Measurements from ENCODE around the gene AOC1. TPM values are rescaled to one million over a fixed set of nuclear protein-coding genes. Genes with fewer than 3 reads are reported as not detected.

Gene AOC1
- total RNA-seq, 4 donors from 2014 or later = 0.23 to 0.45 (median 0.33) TPM; not detected in 1

DNA sequence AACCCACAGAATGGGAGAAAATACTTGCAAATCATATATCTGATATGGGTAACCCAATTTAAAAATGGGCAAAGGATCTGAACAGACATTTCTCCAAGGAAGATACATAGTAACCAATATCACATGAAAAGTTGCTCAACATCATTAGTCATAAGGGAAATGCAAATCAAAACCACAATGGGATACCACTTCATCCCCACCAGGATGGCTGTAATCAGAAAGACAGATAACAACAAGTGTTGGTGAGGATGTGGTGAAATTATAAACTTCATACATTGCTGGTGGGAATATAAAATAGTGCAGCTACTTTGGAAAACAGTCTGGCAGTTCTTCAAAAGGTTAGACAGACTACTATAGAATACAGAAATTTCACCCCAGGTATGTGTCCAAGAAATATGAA is 19.3 kb downstream of the AOC1 start:
- DNase-seq (ENCODE audit: extremely low spot score) = no peak
- TF ChIP-seq POLR2AphosphoS5 (IDR thresholded peaks at IDR 0.05) = no peak
- Histone ChIP-seq H3K4me3 (no peak overlapping the region), H3K4me1 (peaks cover 0 to 7% (median 4%) of the 10 kb centered on the region in 4 donors), H3K27me3 (no peaks in the 10 kb centered on the region), H3K36me3 (no peaks in the 10 kb centered on the region), H3K9me3 (peaks cover 0 to 7% (median 0%) of the 10 kb centered on the region in 4 donors), H3K27ac (replicated peaks in 1 of 4) (no peak overlapping the region)
- intact Hi-C loops (cut with DNase I) = loop anchor here (10.0 kb wide), 1 partner anchor 97 kb away; no protein-coding TSS in a partner anchor

DNA sequence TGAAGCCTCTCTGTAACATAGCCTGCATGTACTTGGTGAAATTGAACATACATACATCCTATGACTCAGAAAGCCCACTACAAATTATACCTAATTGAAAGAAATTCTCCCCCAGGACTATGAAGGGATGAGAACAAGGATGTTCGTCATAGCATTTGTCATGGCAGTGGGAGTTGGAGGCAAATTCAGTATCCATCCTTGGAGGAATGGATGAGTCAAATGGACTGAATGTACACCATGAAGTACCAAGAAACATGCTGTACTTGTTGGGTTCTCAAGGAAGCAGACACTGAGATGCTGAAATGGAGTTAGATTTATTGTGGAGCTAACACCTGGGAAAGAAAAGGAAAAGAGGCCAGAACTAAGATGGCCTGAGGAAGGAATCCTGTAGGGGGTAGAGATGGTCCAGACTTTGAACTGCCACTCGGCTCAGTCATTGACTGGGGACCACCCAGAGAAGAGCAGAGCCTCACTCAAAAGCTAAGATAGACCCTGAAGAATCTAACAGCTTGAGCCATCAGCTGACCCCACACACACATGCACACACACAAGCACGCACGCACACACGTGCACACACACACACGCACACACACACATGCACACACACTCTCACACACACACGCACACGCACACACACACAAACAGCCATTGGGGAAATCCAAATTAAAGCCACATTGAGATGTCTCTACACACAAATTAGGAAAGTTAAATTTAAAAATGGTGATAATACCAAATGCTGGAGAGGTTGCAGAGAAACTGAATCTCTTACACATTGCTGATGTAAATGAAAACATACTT is 22.3 kb downstream of the AOC1 start:
- Histone ChIP-seq H3K4me3 (no peak overlapping the region), H3K9me3 (peaks cover 0 to under 1% (median 0%) of the 10 kb centered on the region in 4 donors), H3K27ac (replicated peaks in 1 of 4) (no peak overlapping the region), H3K27me3 (no peaks in the 10 kb centered on the region), H3K4me1 (peaks cover 5 to 17% (median 13%) of the 10 kb centered on the region in 4 donors), H3K36me3 (no peaks in the 10 kb centered on the region)
- no peak for TF ChIP-seq POLR2A (IDR thresholded peaks at IDR 0.05; ENCODE audit: low read depth)
- no peak for TF ChIP-seq EP300 (IDR thresholded peaks at IDR 0.05)
- TF ChIP-seq, protein P1, sequence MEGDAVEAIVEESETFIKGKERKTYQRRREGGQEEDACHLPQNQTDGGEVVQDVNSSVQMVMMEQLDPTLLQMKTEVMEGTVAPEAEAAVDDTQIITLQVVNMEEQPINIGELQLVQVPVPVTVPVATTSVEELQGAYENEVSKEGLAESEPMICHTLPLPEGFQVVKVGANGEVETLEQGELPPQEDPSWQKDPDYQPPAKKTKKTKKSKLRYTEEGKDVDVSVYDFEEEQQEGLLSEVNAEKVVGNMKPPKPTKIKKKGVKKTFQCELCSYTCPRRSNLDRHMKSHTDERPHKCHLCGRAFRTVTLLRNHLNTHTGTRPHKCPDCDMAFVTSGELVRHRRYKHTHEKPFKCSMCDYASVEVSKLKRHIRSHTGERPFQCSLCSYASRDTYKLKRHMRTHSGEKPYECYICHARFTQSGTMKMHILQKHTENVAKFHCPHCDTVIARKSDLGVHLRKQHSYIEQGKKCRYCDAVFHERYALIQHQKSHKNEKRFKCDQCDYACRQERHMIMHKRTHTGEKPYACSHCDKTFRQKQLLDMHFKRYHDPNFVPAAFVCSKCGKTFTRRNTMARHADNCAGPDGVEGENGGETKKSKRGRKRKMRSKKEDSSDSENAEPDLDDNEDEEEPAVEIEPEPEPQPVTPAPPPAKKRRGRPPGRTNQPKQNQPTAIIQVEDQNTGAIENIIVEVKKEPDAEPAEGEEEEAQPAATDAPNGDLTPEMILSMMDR (IDR thresholded peaks at IDR 0.05) = no peak
- no peak for TF ChIP-seq POLR2AphosphoS5 (IDR thresholded peaks at IDR 0.05)
- WGBS = 81% methylated on average over 8 of the region's 8 CpGs
- intact Hi-C loops (cut with DNase I) = loop anchor here (10.0 kb wide), 1 partner anchor 100 kb away; no protein-coding TSS in a partner anchor
- peak; percentile 24 for DNase-seq (ENCODE audit: extremely low spot score)

DNA sequence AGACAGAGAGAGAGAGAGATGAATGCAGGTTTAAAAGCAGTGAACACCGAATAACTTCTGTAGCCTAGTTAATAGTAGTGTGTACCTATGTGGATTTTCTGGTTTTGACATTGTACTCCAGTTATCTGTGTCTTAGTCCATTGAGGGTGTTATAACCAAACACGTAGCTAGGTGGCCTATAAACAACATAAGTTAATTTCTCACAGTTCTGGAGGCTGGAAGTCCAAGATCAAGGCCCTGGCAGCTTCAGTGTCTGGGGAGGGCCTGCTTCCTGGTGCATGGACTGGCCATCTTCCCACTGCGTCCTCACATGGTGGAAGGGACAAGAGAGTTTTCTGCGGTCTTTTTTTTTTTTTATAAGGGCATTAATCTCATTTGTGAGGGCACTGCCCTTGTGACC is 23.5 kb downstream of the AOC1 start:
- DNase-seq (ENCODE audit: extremely low spot score) = peak; percentile 12
- WGBS = 79% methylated on average over 4 of the region's 4 CpGs
- intact Hi-C loops (cut with DNase I) = loop anchor here (10.0 kb wide), 1 partner anchor 101 kb away; no protein-coding TSS in a partner anchor
- H3K27ac ChIP-seq (replicated peaks in 1 of 4) = no peak overlapping the region
- H3K4me1 ChIP-seq = peaks cover 5 to 17% (median 13%) of the 10 kb centered on the region in 4 donors
- peaks cover 0 to 11% (median 9%) of the 10 kb centered on the region in 4 donors for H3K9me3 ChIP-seq
- H3K36me3 ChIP-seq = no peaks in the 10 kb centered on the region
- H3K4me3 ChIP-seq = no peak overlapping the region
- no peak for TF ChIP-seq POLR2AphosphoS5 (IDR thresholded peaks at IDR 0.05)
- TF ChIP-seq POLR2A (IDR thresholded peaks at IDR 0.05; ENCODE audit: low read depth) = no peak
- no peak for TF ChIP-seq EP300 (IDR thresholded peaks at IDR 0.05)
- TF ChIP-seq, protein P1 (IDR thresholded peaks at IDR 0.05) = no peak
- H3K27me3 ChIP-seq = no peaks in the 10 kb centered on the region

DNA sequence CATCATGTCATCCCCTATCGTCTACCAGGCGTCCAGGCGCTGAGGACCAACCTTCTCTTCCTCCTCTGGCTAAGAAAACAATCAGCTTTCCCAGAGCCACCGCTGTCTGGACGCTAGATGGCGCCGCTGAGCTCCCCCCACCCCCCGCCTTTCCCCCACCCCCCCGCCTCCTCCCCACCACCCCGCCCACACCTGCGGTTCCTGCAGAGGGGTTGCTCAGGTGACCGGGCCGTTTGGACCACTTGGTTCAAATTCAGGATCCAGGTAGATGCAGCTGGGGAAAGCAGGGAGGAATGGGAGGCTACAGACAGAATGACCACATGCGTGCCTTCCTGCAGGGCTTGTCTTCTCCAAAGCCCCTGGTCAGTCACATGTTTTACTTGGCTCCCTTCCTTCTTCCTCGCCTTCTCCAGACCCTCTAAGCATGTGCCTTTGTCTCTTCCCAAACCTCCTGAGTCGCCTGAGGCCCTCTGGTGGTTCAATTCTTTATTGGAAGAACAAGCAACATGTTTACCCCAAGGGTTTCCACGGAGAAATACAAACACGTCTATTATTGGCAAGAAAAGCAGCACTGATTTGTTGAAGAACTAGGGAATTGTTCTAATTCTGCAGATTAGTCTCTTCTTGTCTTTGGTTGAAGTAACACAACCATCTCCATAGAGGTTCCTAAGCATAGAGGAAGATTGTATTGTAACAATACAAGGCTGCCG is 24.7 kb downstream of the AOC1 start:
- peak overlapping the region in 1 of 4 donors; percentile 25 for H3K4me3 ChIP-seq
- peaks cover 5 to 17% (median 13%) of the 10 kb centered on the region in 4 donors for H3K4me1 ChIP-seq
- peaks cover 0 to 23% (median 18%) of the 10 kb centered on the region in 4 donors for H3K9me3 ChIP-seq
- peak overlapping the region in 1 of 4 donors; percentile 13 for H3K27ac ChIP-seq (replicated peaks in 1 of 4)
- intact Hi-C loops (cut with DNase I) = loop anchor here (10.0 kb wide), 1 partner anchor 102 kb away; no protein-coding TSS in a partner anchor
- no peaks in the 10 kb centered on the region for H3K27me3 ChIP-seq
- WGBS = 4% methylated on average over 15 of the region's 19 CpGs
- DNase-seq (ENCODE audit: extremely low spot score) = peak; percentile 90
- TF ChIP-seq, protein P1 (IDR thresholded peaks at IDR 0.05) = peak in 2 of 3 experiments; percentile 23 to 43
- TF ChIP-seq EP300 (IDR thresholded peaks at IDR 0.05) (no peak), POLR2AphosphoS5 (IDR thresholded peaks at IDR 0.05) (no peak)
- H3K36me3 ChIP-seq = no peaks in the 10 kb centered on the region

DNA sequence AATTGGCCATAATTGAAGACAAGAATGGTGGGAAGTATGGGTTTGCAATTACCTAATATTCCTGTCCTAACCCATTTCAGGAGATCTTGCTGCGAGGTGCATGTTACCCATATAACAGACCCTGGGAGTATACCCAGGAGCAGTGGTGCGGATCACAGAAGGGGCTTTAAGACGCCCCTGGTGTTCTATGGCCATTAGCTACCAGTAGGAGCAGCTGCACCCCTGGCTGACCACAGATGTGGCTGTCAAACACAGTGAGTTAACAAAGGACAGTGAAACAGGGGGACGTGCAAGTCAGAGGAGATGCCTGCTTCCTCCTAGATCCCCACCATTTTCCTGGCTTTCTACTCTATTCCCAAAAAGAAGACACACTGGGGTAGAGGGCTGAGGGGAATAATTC is 25.2 kb downstream of the AOC1 start:
- peaks cover 0 to 28% (median 21%) of the 10 kb centered on the region in 4 donors for H3K9me3 ChIP-seq
- H3K36me3 ChIP-seq = no peaks in the 10 kb centered on the region
- 63% methylated on average over 4 of the region's 4 CpGs for whole genome bisulfite sequencing
- H3K4me3 ChIP-seq = no peak overlapping the region
- H3K27ac ChIP-seq (replicated peaks in 1 of 4) = peak overlapping the region in 1 of 4 donors; percentile 13
- TF ChIP-seq, protein P1 (IDR thresholded peaks at IDR 0.05) = no peak
- H3K27me3 ChIP-seq = no peaks in the 10 kb centered on the region
- H3K4me1 ChIP-seq = peaks cover 5 to 17% (median 13%) of the 10 kb centered on the region in 4 donors
- DNase-seq (ENCODE audit: extremely low spot score) = peak; percentile 66
- intact Hi-C loops (cut with DNase I) = loop anchor here (10.0 kb wide), 1 partner anchor 103 kb away; no protein-coding TSS in a partner anchor
